Fibroblast of skin of right quadriceps (primary cell): ENCODE results near the gene AMBP.

ENCODE experiments used
- DNase-seq: peaks from one replicate; pipeline ENCODE4 v3.0.0-alpha.2; 2013

AMBP gene

DNA sequence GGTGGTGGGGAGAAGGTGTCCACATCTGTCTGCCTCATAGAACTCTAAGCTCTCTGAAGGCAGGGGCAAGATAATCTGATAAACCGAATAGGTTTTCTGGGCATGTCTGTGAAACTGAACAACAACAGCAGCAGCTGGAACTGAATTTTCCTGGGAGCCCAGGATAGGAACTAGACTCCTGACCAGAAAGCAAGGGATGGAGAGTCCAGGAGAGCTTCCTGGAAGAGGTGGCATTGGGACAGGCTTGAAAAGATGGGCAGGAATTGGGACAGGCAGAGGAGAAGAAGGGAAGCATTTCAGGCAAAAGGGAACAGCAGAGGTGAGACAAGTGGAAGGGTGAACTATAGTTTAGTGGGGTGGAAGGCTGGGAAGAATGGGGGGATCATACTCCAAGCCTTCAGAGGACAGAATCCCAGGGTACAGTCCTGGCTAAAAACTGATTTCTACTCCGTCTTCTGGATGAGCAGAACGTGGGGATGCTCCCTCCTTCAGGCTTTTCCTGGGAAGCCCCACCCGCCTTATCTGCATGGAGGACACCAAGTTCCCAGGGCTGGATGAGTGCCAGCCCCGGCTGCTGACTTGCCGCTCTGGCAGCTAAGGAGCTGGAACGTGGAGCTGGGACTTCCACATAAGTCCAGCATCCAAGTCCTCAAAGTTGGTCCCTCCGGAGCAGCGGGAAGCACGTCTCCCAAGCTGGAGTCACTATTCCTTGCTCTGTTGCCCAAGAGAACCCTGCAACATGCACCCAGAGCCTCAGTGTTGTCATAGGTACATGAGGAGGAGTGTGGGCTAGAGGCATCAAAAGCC lies 34.9 kb upstream of the AMBP start:
- peak; percentile 68 for DNase-seq

DNA sequence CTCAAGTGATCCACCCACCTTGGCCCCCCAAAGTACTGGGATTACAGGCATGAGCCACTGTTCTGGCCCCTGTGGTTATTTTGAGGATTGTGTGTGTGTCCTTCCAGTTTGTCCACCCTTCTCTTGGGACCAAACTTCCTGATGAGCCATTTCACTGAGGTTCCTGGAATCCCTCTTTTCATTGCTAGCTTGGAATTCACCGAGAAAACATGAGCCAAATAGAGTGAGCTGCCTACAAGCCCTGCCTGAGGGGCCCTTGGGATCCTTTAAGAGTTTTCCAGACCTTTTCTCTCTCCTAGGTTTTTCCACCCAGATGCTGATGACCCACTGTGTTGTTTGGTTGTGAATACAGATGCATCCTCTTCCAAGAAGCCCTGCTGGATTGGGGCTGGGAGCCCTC lies 34.2 kb upstream of the AMBP start:
- DNase-seq, result peak; percentile 45

DNA sequence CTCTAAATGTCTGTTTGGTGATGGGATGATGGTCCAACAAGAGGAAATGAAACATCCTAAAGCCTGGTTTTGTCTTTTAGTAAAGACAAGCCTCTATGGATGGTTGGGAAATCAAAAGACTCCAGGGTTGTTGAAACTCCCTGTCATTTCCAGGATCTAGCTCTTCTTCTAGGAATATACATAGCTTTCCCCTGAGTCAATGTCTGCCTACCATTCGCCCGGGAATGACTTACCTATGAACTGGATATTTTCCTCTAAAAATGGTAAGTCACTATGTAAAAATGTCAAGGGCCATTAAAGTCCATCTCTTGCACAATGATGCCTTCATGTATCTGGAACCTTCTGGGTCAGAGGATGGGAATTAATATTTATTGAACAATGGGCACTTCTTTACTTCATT lies 32.1 kb upstream of the AMBP start:
- DNase-seq, result peak; percentile 92

DNA sequence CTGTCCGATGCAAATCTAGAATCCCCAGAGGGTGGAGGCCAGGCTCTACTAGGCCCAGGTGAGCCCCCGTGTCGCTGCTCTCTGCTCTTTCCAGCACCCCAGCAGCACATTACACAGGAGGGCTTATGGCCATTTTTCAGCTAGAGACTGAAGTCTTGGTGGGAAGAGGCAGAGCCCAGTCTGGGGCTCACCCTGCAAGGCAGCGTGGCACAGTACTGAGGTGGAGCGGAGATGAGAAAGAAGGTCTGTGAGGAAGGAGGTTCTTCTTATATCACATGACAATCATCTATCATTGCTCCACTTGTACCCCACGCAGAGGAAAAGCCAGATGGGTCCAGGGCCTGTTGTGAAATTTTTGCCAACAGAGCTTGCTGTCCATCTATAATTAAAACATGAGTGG lies 31.0 kb upstream of the AMBP start:
- DNase-seq, result no peak

DNA sequence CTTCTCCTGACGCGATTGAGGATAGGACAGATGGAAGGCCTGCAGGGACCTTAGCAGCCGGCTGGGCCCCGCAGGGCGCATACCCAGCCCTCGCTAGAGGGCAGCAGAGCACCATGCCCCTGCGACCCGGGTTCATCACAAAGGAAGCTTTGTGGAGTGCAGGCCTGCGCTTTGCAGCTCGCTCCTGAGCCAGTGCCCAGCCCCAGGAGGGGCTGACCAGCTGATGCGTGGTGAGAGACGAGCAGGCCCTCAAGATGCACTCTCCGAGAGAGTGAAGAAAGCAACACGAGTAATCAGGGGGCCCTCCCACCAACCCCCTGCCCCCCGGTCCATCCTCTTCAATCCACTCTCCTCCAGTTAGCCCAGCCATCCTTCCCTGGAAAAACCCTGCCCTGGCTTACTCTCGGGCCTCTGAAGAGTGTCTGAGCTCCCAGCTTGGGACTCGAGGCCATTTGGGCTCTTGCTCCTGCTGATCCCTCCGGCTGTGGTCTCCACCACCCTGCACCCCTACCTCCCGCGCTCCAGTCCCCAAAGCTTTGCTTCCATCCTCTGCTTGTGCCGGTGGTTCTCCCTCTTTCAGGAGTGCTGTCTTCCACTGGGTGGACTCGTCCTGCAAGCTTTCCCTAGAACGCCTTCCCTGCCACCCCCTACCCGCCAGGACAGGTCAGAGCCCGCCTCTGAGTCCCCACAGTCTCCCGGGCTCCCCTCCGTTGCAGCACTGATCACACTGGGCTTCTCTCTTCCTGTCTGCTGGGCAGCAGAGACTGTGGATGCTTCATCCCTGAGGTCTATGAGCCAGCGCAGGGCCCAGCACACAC lies 30.1 kb upstream of the AMBP start:
- peak; percentile 73 for DNase-seq

DNA sequence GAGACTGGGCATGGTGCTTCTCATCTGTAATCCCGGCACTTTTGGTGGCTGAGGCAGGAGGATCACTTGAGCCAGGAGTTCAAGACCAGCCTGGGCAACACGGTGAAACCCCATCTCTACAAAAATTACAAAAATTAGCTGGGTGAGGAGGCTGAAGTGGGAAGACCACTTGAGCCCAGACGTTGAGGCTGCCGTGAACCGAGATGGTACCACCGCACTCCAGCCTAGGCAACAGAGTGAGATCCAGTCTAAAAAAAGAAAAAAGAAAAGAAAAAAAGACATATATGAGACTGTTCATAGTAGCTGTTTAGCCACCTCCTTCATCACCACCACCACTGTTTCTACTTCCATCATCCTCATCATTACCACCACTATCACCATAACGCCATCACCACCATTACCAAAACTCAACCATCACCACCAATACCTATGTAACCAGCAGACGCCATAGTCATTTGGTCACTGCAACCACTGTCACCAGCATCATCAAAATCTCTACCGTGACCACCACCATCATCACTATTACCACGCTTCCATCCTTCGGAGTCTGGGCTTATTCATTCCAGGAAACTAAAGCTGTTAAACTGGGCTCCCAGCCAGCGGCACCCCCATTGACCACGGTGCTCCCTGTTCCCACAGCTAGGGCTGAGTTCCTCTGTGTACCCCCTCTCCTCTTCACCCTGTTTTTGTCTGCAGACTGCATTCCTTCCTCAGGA lies 29.3 kb upstream of the AMBP start:
- no peak for DNase-seq

DNA sequence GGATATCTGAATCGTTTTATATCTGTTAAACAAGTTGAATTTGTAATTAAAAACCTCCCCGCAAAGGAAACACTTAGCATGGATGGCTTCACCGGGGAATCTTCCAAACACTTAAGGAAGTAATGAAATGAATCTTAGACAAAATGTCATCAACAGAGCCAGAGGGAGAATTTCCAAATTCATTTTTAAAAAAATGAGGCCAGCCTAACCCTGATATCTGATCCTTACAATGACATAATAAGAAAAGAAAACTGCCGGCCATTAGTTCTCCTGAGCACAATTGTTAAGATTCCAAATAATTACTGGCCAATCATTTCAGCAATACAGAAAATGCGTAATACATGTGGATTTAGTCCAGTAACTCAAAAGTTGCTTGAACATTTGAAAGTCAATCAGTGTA lies 27.1 kb upstream of the AMBP start:
- DNase-seq, result no peak

DNA sequence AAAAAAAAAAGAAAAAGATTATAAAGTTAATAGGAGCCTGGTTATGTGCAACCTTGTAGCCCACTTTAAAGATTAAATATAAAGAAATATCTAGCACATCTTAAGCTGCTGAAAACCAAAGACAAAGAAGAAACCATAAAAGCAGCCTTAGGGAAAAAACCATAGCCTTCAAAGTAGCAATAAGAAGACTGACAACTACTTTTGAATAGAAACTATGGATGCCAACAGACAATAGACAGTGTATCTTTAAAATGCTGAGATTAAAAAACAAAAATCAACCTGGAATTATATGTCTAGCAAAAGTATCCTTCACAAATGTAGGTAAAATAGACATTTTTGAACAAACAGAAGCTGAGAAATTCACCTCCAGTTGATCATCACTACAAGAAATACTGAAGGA lies 24.4 kb upstream of the AMBP start:
- DNase-seq, result no peak

DNA sequence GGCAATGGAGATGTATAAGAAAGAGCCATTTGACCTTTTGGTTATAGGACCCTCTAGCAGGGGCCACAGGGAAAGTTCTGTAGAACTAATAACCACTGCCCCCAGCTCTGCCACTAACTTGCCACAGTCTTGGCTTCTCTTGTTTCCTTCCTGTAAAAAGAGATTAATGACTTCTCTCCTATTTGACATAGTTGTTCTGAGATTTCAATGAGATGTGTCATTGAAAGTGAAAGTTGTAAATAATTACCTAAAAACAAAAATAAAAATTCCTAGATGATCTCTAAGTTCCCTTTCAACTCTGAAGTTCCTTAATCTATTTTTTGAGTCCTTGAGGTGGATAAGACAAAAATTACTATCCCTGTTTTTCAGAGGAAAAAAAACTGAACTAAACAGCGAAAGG lies 22.4 kb upstream of the AMBP start:
- DNase-seq, result no peak

DNA sequence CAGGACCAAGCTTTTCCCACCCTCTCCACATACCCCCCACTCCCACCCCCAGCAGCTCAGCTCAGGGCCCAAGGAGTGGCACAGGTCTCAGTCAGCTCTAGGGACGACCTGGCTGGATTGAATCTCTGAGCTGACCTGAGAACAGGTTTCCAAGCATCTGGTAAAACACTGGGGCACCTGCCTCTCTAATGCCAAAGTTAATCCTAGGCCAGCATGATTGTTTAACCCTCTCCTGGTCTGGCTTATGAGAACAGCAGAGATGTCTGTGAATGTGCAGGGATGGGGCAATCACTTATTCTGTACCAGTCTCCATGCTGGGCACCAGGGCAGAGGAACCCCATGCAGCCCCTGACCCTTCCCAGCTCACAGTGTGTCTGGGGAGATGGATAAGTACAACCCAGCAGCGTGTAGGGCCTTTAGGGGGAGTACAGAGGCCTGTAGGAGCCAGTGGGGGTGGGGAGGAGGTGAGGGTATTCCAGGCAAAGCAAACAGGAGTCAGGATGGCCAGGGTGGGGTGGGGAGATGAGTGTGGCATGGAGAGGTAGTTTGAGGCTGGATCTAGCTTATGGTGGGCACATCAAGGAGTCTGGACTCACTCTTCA lies 21.7 kb upstream of the AMBP start:
- no peak for DNase-seq

DNA sequence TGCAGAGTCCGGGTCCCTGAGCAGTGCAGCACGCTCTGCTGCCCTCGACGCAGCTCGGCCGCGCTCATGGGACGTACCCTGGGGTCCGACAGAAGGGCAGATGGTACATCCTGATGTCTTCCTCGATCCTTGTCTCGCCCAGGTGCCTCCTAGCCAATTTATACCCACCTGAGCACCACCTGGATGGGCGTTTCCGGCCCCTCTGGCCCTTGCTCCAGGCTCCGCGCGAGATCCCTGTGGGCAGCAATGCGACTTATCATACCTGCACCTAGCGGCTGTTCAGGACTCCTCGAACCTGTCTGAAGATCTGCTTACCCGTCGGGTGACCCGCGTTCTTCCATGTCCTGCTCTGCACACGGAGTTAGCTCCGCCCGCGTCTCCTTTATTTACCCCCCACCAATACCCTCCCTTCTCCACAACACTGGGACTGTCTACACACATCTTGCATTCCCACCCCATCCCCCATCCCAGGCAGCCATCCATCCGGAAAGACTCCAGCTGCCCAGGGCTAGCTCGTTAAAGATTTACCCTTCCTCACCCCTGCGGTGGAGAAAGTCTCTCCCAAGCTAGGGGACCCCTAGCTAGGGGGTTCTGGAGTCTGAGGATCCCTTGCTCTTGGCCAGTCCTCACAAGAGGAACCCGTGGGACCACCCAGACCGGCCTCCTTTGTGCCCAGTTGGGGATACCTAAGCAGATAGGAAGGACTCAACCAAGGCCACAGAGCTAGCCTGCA lies 21.0 kb upstream of the AMBP start, which contains the start of gene KIF12:
Gene KIF12 (minus strand): TSS at position 357 of the 733 bp plus-strand sequence. CDS start 16 bp downstream, at position 341.
- no peak for DNase-seq

DNA sequence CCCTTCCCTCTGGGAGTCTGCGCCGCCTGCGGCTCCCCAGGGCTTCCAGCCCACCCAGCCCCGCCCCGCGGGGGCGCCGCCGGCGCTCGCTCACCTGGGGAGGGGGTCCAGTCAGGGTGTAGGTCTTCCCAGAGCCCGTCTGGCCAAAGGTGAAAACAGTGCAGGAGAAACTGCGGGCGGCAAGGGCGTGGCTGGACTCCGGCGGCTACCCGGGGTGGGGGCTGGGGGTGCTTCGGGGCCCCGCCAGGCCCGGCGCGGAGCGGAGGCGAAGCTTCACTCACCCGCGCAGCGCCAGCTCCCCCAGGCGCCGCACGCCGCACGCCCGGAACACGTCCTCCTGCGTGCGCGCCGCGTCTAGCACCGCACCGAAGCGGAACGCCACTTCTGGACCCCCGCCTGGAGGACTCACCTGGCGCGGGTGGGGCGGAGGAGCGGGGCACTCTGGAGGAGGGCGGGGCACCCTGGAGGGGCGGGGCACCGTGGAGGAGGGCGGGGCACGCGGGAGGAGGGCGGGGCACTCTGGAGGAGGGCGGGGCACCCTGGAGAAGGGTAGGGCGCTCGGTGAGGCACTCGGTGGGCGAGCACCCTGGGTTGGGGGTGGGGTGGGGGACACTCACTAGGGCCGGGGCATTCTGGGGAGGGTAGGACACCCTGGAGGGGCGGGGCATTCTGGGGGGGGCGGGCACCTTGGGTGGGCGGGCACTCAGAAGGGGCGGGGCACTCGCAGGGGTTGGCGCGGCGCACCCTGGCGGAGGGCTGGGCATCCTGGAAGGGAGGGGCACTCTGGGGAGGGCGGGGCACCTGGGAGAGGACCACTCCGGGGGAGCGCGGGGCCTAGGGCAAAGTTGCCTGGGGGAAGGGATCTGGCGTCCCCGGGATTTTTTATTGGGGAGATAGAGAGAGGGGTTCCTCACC lies 20.2 kb upstream of the AMBP start:
- DNase-seq, result peak; percentile 32

DNA sequence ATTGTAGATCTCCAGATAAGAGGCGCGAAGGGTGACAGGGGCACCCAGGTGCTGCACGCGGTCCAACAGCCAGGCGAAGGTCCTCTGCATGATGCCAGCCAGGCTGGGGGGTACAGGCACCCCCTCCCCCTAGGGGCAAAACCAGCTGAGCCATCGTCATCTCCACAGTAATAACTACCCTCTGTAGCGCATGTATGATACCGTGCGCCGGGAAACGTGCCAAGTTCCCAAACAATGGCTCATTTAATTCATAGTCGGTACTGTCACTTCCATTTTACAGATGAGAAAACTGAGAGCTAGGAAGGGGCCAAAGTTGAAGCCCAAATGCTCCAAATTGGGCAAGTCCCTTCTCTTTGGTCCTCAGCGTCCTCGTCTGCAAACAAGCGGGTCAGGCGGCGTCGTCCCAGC lies 19.5 kb upstream of the AMBP start:
- peak; percentile 34 for DNase-seq

DNA sequence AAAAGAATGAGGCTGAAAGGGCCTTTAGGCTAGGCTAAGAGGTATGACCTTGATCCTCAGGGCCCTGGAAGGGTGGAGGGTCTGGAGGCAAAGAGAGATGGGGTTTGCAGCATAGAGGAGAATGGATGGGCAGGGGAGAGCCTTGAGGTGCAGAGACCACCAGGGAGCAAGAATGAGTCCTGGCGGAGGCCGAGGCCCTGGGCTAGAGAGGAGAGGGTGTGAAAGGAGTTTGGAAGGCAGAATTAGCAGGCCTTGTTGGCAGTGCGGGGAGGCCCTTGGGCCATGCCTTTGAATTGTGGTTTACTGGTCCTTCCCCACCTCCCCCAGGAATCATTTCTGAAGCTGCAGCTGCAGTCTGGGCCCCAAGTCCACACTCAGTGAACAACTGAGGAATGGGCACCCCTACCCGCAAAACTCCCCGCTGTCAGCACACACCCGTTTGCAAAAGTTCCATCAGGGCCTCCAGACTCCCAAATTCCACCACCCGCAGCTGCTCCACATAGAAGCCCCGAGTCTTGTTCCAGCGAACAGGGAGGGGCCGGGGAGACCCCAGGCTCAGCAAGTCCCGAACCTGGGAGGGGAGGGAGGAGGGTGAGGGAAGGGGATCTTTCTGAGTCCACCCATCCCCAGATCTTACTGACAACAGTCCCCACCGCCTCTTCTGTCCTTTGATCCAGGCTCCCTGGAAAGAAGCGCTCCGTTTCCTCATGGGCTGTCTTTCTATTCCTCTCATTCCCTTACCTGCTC lies 18.9 kb upstream of the AMBP start:
- no peak for DNase-seq

DNA sequence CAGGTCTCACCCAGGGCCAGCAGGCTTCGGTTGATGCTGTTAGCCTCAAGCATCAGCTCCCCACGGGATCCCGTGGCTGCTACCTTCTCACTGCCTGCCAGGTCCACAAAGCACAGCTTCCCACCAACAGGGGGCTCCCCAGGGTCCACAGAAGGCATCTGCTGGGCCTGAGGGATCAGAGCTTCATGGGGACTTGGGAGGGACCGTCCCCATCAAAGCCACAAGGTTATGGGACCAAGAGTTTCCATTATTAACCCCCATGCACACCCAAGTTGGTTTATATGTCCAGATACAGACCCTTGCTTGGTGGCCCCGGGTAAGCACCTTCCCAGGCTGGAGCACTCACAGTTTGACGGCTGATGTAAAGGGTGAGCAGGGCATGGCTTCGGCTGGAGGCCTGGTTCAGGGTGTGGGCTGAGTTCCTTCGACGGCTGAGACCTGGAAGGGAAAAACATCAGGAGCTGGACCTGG lies 18.0 kb upstream of the AMBP start:
- DNase-seq, result no peak

DNA sequence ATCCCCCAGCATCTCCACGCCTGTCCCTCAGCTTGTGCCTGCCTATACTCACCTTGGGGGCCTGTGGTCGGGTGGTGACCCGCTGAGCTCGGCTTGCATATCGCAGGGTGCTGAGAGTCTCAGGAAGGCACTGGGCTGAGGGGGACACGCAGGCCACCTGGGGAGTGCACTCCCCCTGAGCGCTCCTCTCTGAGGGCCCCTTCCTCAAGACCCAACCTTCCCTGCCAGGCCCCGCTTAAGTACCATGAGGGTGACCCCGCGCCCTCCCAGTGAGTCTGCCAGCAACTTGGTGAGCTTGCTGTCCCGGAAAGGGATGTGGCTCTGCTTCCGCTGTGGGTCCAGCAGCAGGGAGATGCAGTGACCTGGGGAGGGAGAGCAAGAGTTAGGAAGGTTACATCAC lies 16.9 kb upstream of the AMBP start:
- DNase-seq, result no peak

DNA sequence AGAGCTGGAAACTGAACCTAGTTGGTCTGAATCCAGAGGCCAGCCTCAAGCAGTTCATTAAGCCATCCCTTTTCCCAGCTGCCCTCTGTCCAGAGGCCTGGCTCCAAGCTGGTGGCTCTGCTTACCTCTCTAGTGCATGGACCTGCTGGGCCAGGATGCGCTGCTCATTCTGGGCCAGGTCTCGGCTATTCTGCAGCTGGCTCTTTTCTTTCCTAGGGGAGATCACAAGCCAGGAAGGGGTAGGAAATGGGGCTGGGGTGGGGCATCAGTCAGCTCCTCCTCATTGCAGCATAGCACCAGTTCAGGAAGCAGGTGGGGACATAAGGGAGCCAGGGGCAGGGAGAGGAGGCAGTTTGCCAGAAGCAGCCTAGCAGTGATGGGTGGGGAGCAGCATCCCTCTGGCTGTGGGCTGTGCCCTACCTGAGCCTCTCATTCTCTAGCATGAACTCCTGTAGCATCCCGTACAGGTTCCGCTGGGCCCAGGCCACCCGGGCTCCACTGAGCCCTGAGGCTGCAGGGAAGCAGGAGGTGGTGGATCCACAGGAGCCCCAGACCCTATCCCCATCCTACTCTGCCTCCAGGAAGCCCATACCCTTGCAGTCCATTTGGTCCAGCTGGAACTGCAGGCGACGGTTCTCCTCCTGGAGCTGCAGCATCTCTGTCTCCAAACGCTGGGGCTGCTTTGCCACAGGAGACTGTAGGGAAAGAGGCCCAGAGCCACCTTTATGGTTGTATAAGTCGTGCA lies 15.8 kb upstream of the AMBP start:
- no peak for DNase-seq

DNA sequence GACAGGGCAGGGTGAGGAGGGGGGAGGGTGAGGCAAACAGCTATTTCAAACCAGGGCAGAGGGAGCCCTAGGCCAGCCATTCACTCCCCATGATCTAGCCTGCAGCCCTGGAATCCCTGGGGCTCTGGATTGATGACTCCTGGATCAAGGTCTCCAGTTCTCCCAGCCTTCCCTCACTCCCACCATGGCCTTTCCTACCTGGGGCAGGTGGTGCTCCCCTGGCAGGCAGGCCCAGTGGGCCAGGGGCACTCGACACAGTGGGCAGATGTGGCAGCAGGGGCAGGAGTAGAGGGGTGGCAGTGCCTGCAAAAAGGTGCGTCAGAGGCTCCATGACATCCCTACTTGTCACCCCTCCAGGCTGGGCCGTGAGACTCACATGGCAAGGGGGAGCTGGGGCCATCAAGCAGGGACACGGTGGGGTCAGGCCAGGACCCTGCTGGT lies 15.0 kb upstream of the AMBP start:
- no peak for DNase-seq

DNA sequence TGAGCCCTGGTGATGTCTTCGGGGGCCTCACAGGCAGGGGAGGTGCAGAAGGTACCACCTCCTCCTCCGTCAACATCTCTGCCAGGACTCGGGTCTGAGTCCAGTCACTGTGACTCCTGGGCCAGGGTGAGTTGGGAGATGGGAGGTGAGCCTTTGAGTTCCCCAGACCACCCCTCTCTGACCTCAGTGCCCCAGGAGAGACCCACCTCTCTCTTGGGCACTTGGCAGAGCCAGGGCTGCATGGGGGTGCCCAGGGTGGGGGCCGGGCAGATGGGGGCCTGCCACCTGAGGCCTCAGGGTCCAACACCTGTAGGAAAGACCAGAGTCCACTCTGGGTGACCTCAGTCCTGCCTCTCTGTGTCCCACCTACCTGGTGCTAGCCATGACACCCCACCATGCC lies 14.2 kb upstream of the AMBP start:
- DNase-seq, result no peak

DNA sequence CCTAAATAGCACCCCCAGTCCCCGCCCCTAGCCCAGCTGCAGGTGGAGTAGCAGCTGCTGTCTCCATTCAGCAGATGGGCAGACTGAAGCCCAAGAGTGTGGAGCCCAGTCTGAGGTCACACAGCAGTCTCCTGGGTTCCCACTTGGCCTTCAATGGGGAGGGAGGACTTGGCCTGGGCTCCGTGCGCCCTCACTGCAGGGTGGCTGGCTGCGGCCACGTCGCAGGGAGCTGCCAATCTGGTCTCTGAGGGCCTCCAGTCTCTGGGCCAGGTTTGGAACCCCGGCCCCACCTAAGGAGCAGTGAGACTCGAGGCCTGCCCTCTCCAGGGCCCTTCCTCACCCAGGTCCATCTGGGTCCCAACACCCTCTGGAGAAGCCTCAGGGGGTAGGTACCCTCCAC lies 13.6 kb upstream of the AMBP start:
- DNase-seq, result no peak
